ENCODE results near the gene ARL14. TPM values are rescaled to one million over a fixed set of nuclear protein-coding genes. Genes with fewer than 3 reads are reported as not detected.

Gene ARL14
- total RNA-seq, 2 experiments from 2014 or later = not detected

- ATAC-seq (ENCODE audit: low read depth) (no peak), DNase-seq (no peak)
- no peaks in the 10 kb centered on the region for H3K36me3 Mint-ChIP-seq
- H3K4me1 Mint-ChIP-seq = no peaks in the 10 kb centered on the region
- no peak overlapping the region for H3K4me3 Mint-ChIP-seq
- no peak overlapping the region for H3K27ac Mint-ChIP-seq
- no peaks in the 10 kb centered on the region for H3K9me3 Mint-ChIP-seq
- POLR2A ChIA-PET = no interaction called here
- peaks cover 10% of the 10 kb centered on the region for H3K27me3 Mint-ChIP-seq
Observed at GRCh38 chr3:160665231-160665630, 11.7 kb upstream of the ARL14 start.

GRCh38 chr3:160665784-160666526 lies 11.0 kb upstream of the ARL14 start:
- POLR2A ChIA-PET = no interaction called here
- no peak overlapping the region for H3K4me3 Mint-ChIP-seq
- H3K36me3 Mint-ChIP-seq = no peaks in the 10 kb centered on the region
- no peaks in the 10 kb centered on the region for H3K9me3 Mint-ChIP-seq
- H3K27ac Mint-ChIP-seq = no peak overlapping the region
- no peak for DNase-seq
- peaks cover 13% of the 10 kb centered on the region for H3K27me3 Mint-ChIP-seq
- H3K4me1 Mint-ChIP-seq = no peaks in the 10 kb centered on the region
- ATAC-seq (ENCODE audit: low read depth) = no peak

GRCh38 chr3:160667452-160667851 lies 9.5 kb upstream of the ARL14 start:
- DNase-seq (no peak), ATAC-seq (ENCODE audit: low read depth) (no peak)
- H3K27ac Mint-ChIP-seq = no peak overlapping the region
- H3K36me3 Mint-ChIP-seq = no peaks in the 10 kb centered on the region
- H3K9me3 Mint-ChIP-seq = no peaks in the 10 kb centered on the region
- POLR2A ChIA-PET = no interaction called here
- peaks cover 11% of the 10 kb centered on the region for H3K27me3 Mint-ChIP-seq
- H3K4me1 Mint-ChIP-seq = no peaks in the 10 kb centered on the region
- H3K4me3 Mint-ChIP-seq = no peak overlapping the region

GRCh38 chr3:160668454-160668853 lies 8.5 kb upstream of the ARL14 start:
- H3K4me1 Mint-ChIP-seq = no peaks in the 10 kb centered on the region
- POLR2A ChIA-PET = no interaction called here

DNA sequence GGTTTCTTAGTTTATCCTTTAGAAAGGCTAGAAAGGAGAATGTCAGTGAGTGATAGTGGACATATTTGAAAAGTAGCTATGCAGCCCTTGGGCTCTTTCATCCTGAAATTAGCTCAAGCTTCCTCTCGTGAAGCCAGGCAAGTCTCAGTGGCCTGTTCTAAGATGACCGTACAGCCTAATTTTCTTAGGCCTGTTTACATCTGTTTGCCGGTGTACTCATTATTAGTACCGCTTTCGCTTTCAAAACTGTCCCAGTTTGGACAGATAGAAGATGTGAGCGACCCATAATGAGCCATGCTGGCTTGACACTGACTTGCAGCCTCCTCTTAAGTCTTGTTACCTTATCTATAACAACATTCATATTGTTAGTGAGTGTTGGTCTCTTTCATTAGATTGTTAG lies 5.7 kb upstream of the ARL14 start:
- no peaks in the 10 kb centered on the region for H3K4me1 Mint-ChIP-seq
- POLR2A ChIA-PET = no interaction called here
- H3K36me3 Mint-ChIP-seq = no peaks in the 10 kb centered on the region
- no peak for DNase-seq
- no peaks in the 10 kb centered on the region for H3K9me3 Mint-ChIP-seq
- H3K27ac Mint-ChIP-seq = no peak overlapping the region
- peaks cover 4% of the 10 kb centered on the region for H3K27me3 Mint-ChIP-seq
- no peak overlapping the region for H3K4me3 Mint-ChIP-seq
- ATAC-seq (ENCODE audit: low read depth) = no peak

More at GRCh38 chr3:160668454-160668853, 8.5 kb upstream of the ARL14 start:
- Mint-ChIP-seq H3K36me3 (no peaks in the 10 kb centered on the region), H3K4me3 (no peak overlapping the region), H3K27me3 (peaks cover 9% of the 10 kb centered on the region), H3K27ac (no peak overlapping the region), H3K9me3 (no peaks in the 10 kb centered on the region)
- ATAC-seq (ENCODE audit: low read depth) (no peak), DNase-seq (no peak)

DNA sequence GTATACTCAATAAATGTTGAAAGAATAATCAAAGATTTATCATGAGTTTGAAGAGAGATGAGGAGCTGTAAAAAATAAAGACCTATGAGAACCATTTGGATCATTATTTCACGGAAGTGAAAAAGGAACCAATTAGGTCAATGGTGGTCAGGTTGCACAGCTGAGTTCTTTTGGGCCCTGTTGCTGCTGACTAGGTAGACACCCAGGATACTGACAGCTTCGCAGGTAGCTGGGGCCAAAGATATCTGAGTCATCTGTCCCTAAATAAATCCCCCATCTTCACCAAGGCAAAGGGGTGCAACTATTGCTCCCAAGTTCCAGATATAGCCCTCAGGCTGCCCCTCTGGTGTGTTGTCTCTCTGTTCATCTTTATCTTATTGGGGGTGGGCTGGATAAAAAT lies 5.0 kb upstream of the ARL14 start:
- H3K27me3 Mint-ChIP-seq = peaks cover 4% of the 10 kb centered on the region
- ATAC-seq (ENCODE audit: low read depth) (no peak), DNase-seq (no peak)
- no peaks in the 10 kb centered on the region for H3K36me3 Mint-ChIP-seq
- no peaks in the 10 kb centered on the region for H3K4me1 Mint-ChIP-seq
- no peaks in the 10 kb centered on the region for H3K9me3 Mint-ChIP-seq
- no peak overlapping the region for H3K27ac Mint-ChIP-seq
- POLR2A ChIA-PET = no interaction called here
- H3K4me3 Mint-ChIP-seq = no peak overlapping the region

- Mint-ChIP-seq H3K4me3 (no peak overlapping the region), H3K9me3 (no peaks in the 10 kb centered on the region), H3K4me1 (no peaks in the 10 kb centered on the region), H3K27ac (no peak overlapping the region), H3K36me3 (no peaks in the 10 kb centered on the region), H3K27me3 (peaks cover 6% of the 10 kb centered on the region)
- ATAC-seq (ENCODE audit: low read depth) (no peak), DNase-seq (no peak)
- POLR2A ChIA-PET = no interaction called here
Observed at GRCh38 chr3:160673188-160673587, 3.8 kb upstream of the ARL14 start.

- Mint-ChIP-seq H3K36me3 (no peaks in the 10 kb centered on the region), H3K9me3 (no peaks in the 10 kb centered on the region), H3K4me1 (no peaks in the 10 kb centered on the region), H3K27ac (no peak overlapping the region), H3K4me3 (no peak overlapping the region), H3K27me3 (peaks cover 9% of the 10 kb centered on the region)
- no peak for DNase-seq
- no peak for ATAC-seq (ENCODE audit: low read depth)
- POLR2A ChIA-PET = no interaction called here
Observed at GRCh38 chr3:160675566-160676124, 1.3 kb upstream of the ARL14 start.

- Mint-ChIP-seq H3K27me3 (peaks cover 7% of the 10 kb centered on the region), H3K9me3 (no peaks in the 10 kb centered on the region), H3K36me3 (no peaks in the 10 kb centered on the region), H3K27ac (no peak overlapping the region), H3K4me3 (no peak overlapping the region), H3K4me1 (no peaks in the 10 kb centered on the region)
- ATAC-seq (ENCODE audit: low read depth) (no peak), DNase-seq (no peak)
- POLR2A ChIA-PET = no interaction called here
Observed at GRCh38 chr3:160677459-160677881, 510 bp downstream of the ARL14 start.

DNA sequence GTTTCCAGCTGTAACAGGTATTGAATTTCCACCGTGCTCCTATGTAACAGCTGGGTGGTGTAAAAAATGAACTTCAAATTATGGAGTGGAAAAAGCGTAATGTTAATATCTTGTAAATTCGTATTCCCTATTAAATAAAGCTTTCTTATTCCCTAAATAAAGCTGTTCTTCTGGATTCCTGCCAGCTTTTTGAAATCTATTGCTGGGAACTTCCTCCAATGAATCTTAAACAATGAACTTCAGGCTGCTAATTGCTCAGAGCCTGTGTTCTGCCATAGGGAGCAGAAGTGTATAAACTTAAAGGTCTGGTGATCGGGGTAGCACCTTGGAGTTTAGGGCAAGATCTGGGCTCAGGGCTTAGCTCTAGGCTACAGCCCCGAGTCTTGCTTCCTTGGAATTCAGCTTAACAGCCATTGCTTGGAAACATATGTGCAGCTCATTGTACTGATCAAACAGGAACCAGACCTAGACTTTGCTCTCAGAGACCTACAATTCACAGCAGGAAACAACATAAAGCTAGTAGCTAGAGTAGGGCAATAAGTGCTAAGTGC lies 1.4 kb downstream of the ARL14 start:
- H3K27me3 Mint-ChIP-seq = peaks cover 10% of the 10 kb centered on the region
- ATAC-seq (ENCODE audit: low read depth) (no peak), DNase-seq (no peak)
- no peaks in the 10 kb centered on the region for H3K9me3 Mint-ChIP-seq
- no peak overlapping the region for H3K4me3 Mint-ChIP-seq
- POLR2A ChIA-PET = no interaction called here
- H3K4me1 Mint-ChIP-seq = no peaks in the 10 kb centered on the region
- H3K27ac Mint-ChIP-seq = no peak overlapping the region
- no peaks in the 10 kb centered on the region for H3K36me3 Mint-ChIP-seq

GRCh38 chr3:160684368-160684740 lies 7.4 kb downstream of the ARL14 start:
- Mint-ChIP-seq H3K36me3 (no peaks in the 10 kb centered on the region), H3K4me1 (no peaks in the 10 kb centered on the region), H3K9me3 (no peaks in the 10 kb centered on the region), H3K27me3 (peaks cover 3% of the 10 kb centered on the region), H3K27ac (no peak overlapping the region), H3K4me3 (no peak overlapping the region)
- POLR2A ChIA-PET = no interaction called here
- DNase-seq (no peak), ATAC-seq (ENCODE audit: low read depth) (no peak)

DNA sequence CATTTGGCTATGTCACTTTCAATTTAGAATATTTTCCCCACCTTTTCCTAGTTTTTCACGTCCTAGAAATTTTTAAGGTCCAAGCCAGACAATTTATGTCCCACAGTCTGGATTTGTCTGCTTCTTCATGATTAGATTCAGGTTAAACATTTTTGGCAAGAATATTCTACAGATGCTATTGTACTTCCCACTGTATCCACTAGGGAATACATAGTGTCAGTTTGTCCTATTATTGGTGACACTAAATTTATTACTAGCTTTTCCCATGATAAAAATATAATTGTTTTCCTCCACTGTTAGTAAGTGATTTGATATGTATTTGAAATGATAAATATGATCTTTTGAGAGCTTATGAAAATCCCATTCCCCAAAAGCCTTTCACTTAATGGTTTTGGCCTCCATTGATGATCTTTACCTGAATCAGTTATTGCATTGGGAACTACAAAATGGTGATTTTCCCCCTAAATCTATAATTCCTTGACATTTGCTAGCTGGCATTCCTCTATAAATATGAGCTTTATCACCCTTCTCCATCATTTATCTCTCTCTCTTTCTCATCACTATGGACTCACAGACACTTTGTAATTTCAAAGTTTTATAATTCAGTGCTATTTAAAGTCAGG lies 8.3 kb downstream of the ARL14 start:
- H3K27me3 Mint-ChIP-seq = peaks cover 3% of the 10 kb centered on the region
- H3K4me3 Mint-ChIP-seq = no peak overlapping the region
- DNase-seq (no peak), ATAC-seq (ENCODE audit: low read depth) (no peak)
- no peaks in the 10 kb centered on the region for H3K9me3 Mint-ChIP-seq
- H3K27ac Mint-ChIP-seq = no peak overlapping the region
- H3K36me3 Mint-ChIP-seq = no peaks in the 10 kb centered on the region
- POLR2A ChIA-PET = no interaction called here
- H3K4me1 Mint-ChIP-seq = no peaks in the 10 kb centered on the region

- DNase-seq = no peak
- Mint-ChIP-seq H3K4me1 (no peaks in the 10 kb centered on the region), H3K27ac (no peak overlapping the region), H3K36me3 (no peaks in the 10 kb centered on the region), H3K27me3 (peaks cover 3% of the 10 kb centered on the region), H3K4me3 (no peak overlapping the region), H3K9me3 (no peaks in the 10 kb centered on the region)
- POLR2A ChIA-PET = no interaction called here
- no peak for ATAC-seq (ENCODE audit: low read depth)
Observed at GRCh38 chr3:160686955-160687535, 10.1 kb downstream of the ARL14 start.

DNA sequence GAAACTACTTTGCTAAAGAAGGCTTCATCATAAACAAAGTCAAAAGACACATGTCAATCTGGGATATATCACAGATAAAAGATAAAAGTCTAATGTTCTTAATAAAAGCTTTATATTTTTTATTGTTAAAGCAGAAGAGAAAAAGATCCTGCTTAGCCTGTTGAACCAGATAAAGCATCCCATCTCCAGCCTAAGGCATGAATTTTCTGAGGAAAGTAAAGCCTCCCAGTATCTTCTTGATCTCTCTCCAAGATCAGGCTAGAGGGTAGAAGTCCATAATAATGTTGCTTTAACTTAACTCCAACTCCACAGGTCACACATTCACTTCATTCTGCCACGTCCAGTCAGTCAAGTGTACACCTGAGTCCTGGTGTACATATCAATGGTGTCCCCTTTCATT lies 14.2 kb downstream of the ARL14 start:
- Mint-ChIP-seq H3K27me3 (no peaks in the 10 kb centered on the region), H3K9me3 (no peaks in the 10 kb centered on the region), H3K36me3 (no peaks in the 10 kb centered on the region), H3K4me3 (no peak overlapping the region), H3K27ac (no peak overlapping the region), H3K4me1 (peaks cover 2% of the 10 kb centered on the region)
- ATAC-seq (ENCODE audit: low read depth) (no peak), DNase-seq (no peak)
- POLR2A ChIA-PET = interaction anchor here (0.7 kb wide), 1 partner anchor 804 kb away, joined by 3 read pairs; no protein-coding TSS in a partner anchor
